NCI-H748 treated with DMSO at 0.1 percent for 48 hours (cell line): ENCODE results near the gene KMO.

Experiments
- DNase-seq: peaks from one replicate; lab custom pipeline; 2025; lab: John Stamatoyannopoulos, UW

Gene KMO

DNA sequence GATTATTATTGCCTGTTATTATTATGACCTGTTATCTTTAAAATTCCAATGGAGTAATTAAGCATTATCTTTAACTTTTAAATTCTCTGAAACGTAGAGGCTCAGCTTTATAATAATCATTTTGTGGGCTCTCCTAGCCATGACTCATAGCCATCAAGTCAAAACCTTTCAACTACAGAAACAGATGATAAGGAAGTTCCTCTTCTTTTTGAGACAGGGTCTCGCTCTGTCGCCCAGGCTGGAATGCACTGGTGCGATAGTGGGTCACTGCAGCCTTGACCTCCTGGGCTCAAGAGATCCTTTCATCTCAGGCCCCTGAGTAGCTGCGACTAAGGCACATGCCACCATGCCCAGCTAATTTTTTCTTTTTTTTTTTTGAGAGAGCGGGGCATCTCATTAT is 64.5 kb downstream of the KMO start:
- DNase-seq, result no peak

DNA sequence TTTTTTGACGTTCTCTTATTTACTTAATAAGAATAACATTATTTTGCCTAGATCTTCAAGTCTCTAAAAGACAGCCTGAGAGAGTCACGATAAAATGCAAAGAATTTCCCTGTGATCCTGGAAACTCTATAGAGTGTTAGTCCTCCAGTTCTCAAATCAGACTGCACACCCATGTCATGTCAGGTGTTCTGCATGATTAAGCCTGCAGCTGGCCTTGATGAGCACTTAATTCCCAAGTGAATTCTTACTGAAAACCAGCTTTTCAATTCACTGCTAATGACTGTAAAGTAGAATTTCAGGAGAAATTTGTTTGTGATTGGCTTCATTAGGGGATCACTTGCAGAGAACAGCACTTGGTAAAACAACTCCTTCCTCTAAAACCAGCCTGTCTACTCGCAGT is 66.1 kb downstream of the KMO start:
- no peak for DNase-seq

DNA sequence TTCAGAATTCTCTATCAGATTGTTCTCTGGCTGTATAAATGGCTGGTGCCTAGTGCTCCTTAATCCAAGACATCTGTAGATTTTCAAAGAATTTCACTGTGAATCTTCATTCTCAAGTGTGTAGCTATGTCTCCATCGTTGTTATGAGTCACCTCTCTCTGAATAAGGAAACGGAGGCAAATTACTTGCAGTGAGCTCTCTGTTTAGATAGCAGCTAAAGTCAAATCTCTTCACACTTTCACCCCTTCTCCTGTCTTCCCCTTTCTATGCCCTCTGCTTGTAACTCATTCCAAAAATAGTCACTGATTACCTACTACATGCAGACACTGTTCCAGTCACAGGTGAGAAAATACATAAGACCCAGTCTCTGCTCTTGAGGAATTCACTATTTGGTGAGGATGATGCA is 68.3 kb downstream of the KMO start:
- DNase-seq, result no peak

DNA sequence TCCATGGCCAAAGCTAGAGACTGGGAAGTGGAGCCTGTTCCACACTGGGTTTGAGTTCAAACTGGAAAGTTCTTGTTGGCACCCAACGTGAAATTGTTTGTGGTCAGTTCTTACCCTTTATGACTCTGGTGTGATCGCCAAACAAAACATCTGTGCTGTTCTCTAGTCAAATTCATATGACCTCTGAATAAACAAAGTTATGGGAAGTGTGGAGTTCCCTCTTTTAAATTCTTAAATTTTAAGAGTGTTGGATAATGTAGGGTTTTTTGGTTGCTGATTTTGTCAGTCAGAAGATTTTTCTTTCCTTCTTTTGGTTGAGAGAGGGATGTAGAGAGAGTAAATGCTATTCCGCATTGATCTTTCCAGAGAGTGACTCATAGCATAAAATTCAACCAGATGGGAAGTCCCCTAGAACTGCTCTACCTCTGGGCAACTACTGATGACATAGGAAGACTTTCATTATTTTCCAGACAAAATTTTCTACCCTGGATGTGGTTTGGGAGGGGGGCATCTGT is 71.6 kb downstream of the KMO start:
- DNase-seq, result no peak

DNA sequence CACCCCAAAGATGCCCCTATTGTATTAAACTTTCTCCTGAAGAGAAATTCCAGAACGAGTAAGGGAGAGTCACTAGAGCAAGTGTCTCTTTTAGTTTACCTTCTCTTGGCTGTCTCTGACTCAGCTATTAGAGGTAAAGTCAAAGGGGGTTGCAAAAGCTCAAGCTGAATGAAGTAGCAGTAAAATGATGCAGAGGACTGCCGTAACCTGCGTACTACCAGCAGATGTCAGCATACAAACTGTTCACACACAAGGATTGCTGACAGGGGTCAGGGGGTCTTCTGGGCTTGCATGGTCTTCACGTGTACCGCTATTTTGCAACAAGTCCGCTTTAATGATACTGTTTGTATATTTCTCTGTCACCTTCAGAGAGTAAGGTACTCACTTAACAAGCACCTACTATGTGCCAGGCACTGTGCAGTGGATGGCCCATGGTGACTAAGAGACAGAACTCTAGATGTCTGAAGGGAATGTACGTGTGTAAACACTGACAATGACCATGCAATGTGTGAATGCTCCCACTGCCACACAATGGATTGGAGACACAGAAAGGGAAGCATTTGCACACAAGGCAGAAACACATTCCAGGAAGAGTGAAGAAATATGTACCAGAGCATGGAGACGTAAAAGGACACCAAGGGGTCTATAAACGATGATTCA is 73.1 kb downstream of the KMO start:
- no peak for DNase-seq

DNA sequence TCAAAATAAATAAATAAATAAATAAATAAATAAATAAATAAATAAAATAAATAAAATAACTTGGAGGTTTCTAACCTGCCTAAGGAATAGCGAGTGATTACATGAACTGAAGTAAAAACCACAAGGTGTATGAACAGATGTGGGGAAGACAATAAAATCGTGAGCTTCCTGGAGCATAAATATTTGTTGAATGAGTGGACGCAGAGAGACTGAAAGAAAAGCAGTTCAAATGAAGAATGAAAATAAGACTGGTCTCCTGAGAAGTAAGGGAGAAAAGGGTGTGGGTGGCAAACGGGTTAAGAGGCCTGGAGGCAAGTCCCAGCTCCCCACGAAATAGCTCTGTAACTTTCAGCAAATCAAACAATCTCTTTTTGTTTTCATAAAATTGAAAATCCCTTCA is 74.4 kb downstream of the KMO start:
- DNase-seq, result no peak

DNA sequence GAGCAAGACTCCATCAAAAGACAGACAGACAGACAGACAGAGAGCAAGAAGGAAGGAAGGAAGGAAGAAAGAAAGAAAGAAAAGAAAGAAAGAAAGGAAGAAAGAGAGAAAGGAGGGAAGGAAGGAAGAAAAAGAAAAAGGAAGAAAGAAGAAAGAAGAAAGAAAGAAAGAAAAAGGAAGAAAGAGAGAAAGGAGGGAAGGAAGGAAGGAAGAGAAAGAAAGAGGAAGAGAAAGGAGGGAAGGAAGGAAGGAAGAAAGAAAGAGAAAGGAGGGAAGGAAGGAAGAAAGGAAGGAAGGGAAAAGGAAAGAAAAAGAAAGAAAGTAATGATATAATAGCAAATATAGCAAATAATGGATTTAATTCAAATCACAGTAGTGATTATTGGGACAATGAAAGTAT is 75.3 kb downstream of the KMO start:
- DNase-seq, result no peak

DNA sequence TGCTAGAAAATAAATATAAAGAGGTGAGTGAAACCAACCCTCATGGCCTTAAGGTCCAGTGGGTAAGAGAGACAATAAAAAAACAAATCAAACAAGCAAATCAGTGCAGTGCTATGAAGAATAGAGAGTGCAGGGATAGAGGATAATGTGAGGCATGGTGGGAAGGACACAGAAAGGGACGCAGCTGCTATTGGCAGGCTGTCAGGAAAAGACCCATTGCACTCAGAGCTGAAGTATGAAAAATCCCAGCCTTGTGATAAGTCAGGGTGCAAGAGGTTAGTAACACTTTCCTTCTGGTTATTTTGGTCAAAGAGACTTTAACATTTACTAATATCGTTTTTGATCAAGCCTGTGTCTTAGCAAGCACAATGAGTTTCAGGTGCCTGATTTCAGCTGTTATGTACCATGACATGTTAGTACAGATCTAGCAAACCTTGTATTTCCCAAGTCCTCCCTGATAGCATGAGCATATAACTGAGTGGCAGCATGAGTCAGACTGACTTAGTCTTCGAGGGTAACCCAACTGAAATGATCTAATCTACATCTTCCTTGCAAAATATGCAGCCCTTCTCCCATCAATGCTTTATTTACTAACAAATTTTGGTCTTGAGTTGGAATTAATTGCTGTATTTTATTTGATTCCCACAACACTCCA is 76.3 kb downstream of the KMO start:
- DNase-seq, result no peak

DNA sequence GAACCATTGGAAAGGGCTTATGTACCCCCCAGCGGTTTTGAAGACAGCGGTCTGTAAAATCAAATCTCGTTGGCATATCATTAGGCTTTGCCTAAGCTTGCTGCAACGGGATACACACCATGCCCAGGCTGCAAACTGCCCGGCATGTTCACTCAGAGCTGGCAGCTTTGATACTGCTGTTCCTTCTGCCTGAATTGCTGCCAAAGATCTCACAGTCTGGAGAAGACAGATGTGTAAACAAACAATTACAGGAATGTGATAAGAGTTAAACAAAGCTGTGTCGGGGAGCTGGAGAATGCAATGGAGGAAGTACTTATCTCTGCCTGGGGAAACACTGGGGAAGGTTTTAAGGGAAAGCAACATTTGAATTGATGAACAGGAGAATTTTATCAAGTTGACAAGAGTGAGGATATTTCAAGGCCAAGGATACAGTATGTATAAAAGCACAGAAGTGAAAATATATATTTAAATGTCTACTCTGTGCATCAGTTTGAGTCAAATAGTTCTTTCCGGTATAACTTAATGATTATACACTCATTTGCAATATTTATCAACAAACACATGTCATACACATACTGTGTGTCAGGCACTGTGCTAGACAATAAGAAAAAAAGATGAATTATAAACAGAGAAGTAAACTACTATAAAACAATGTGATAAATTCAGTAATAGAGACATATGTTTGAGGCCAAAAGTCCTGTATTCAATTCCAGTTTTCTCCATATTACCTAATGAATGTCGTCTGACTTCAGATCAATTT is 78.1 kb downstream of the KMO start:
- no peak for DNase-seq

DNA sequence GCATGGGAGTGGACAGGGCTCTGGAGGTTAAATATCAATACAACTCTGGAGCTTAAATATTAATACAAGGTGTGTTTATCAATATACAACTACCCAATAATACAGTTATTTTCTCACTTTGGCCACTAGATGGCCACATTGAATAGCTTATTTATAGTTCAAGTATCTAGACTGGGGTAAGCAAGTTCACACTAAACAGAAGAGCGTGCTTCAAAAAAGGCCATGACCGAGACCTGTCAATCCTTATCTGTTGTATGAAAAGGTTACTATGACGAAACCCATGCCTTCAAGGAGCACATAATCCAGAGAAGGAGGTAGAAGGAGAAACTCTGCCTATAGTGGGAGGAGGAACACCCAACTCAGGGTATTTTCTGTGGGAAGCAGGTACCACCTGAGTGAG is 78.9 kb downstream of the KMO start:
- DNase-seq, result peak; percentile 23

DNA sequence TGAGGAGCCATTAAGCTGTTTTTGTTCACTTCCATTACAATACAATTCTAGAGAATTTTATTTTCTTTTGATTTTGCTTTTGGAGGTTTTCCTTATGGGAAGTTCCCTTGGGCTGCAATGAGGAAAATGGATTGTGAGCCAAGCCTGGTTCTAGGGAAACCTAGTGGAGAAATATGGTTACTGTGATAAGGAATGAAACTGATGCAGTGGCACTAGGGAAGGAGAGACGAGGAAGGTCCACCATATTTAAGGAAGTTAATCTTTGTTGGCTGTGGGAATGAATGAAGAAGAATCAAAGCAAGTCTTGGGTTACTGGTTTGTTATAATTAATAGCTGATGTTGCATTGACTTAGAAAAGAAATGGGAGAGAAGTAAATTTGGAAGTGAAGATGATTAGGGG is 79.6 kb downstream of the KMO start:
- DNase-seq, result no peak

DNA sequence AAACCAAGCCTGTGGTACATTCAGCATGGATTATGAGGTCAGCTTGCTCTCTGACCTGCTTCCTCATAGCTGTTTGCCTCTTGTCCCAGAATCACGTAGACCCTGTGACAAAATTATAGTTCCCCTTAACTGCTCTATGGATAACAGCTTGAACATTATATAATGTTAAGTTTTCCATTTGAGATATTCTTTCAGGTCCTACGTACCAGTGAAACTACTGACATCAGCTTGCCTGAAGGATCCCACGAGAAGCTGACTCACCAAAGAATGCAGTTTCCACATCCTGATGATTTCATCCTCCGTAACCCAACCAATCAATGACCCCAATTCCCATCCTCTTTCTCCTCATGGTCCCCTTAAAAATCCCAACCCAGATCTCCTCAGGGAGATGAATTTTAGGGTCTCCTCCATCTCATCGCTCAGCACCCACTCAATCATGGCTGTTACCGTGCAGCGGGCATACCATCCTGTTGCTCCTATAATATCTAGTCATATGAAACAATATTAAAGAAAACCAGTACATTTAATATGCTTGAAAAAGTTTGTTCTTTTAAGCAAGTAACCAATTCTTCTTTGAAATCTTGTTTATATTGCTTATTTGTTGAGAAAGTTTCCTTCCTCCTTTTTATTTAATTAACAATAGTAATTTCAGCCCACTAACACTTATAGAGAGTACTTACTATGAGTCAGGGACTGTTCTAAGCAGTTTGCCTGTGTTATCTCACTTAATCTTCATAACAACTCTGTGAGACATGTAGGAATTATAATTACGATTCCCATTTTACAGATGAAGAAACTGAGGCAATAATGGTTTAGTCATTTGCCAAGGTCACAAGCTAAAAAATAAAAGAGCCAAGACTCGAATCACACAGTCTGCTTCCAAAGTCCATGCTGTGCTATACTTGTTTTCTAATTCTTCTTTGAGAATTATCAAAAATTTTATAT is 80.6 kb downstream of the KMO start:
- DNase-seq, result no peak

DNA sequence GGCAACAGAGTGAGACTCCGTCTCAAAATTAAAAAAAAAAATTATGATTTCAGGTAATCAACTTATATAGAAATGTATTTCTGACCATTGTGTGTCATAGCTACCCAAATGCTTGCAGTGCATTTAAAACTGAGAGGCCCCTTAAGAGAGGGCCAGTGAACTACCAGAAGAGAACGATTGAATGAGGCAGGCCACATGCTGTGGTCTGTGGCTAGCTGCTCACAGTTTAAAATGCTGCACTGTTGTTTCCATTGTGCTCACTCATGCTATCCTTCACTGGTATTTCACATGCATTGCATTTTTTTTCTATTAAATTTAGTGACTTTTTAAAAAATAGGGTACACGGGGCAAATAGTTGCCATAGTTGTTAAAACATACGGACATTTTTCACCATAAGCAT is 82.0 kb downstream of the KMO start:
- no peak for DNase-seq

DNA sequence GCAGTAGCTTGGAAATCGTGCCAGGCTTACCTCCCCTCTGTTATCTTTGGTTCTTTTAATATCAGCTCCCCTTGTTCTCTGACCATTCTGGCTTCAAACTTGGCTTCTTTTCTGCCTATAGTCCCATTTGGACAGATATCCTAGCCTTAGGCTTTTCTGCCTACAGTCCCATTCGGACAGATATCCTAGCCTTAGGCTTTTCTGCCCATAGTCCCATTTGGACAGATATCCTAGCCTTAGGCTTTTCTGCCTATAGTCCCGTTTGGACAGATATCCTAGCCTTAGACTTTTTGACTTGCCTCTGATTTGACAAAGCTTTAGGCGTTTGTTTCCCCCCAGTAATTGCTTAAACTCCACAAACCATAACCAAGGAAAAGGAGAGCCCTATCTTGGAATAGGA is 82.4 kb downstream of the KMO start:
- DNase-seq, result no peak

DNA sequence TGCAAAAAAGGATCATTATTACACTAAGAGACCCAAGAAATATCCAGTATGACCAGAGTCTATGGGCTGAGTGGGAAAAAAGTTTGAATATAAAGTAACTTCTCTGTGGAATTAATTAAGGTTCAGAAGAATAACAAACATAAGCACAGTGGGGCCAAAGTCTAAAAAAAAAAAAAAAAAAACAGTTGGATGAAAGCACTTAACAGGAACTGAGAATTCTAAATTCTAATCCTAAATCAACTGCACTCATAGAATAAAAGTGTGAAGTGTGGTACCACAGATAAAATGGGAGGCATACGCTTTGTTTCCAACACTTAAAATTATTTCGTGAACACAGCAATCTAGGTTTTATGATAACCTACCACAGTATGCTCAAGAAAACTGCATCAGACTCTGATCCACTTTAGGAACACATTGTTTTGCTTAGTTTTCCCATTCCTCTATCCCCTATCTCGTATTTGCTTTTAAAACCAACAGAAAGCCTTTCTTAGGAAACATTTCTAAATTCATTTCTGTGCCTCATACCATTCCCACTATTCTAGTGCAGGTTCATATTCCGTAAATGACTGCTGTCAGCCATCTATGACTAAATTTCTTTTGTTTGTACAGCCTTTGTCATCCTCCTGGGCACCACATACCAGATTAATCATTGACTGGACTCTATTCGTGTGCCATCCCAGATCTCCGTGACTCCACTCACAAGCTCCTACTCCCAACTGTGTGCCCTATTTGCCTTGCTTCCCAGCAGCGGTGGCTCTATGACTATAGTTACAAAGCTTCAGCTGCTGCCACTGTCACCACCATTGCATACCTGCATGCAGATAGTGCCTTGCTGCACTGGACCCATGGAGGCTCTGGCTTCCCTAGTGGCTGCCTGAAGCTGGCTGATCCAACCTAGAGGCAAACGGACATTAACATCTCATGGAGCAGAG is 83.1 kb downstream of the KMO start:
- DNase-seq, result no peak

DNA sequence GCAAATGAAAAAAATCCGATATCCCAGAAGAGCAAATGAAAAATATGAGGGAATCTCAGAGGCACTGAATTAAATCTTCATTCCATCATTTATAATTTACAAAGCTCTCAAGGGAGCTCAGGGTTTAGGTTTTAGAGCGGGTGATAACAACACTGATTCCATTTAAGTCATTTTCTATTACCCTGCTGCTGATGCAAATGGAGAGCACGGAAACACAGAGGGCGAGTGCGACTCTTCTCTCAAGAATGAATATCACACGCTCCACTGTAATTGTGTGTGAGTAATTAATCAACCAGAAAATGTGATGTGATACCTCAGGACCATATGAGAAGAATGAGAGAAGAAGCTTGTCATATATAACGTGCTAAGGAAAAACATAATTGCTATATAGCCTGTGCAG is 85.2 kb downstream of the KMO start:
- no peak for DNase-seq

DNA sequence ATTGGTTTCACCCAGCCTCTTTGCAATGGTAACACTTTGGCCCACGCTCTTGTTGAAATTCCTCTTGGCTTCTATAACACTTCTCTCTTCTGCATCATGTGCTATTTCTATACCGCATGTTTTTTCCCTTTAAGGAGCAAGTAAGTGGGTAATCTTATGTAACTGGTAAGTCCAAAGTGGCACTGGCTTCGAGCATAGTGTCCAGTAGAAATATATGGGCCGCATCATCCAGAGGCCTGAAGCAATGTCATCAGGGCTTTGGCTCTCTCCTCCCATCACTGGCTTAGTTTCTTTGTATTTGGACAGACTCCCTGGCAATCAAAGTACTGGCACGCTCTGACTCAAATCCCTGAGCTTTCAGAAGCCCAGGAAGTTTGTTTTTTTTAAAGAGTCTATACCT is 90.5 kb downstream of the KMO start:
- no peak for DNase-seq

DNA sequence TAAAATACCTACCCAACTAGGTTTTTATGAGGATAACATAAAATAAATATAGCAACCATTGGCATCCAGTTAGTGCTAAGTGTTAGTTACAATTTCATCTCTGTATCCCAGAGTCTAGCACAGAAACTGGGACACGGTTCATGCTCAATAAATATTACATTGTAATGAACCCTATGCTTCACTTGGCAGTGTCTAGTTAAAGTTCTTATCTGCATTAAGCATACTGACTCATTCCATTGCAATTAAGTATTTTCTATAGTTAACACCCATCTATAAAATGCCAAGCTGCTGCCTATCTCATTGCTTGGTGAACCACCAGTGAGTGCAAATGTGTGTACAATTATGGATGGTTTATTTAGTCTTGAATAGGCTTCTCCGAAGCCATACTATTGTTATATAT is 92.8 kb downstream of the KMO start:
- DNase-seq, result no peak

DNA sequence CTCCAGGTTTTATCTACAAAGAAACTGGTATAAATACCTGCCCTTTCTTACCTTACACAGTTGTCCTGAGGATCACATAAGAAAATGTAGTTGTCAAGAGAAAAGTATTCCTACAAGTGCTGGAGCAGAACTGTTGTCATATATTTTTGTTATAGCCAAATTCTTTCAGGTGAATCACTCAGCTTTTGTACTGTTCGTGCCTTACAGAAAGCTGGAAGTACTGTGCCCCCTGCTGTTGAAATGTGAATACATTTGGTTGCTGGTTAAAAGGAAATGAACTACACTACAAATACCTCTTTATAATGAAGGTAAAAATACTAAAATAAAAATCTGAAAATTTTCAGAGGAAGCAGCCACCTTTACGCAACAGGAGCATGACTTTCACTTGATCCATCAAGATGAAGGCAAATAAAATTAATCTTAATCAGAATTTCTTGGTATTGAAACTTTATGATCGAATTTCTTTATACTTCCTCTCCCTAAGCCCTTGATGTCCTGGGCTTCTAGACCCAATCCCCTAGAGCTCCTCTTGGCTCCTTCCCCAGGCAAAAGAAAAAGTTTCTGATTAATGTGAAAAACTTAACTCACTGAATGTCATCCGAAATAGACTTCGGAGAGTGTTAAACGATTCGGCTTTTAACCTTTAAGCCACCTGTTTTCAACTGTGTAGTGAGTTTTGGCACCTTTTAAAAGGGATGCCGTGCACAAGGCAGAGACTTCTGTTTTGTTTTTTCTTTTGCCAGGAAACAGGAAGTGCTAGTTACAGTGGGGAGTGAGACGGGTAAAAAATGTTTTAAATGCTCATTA is 95.5 kb downstream of the KMO start:
- DNase-seq, result no peak

DNA sequence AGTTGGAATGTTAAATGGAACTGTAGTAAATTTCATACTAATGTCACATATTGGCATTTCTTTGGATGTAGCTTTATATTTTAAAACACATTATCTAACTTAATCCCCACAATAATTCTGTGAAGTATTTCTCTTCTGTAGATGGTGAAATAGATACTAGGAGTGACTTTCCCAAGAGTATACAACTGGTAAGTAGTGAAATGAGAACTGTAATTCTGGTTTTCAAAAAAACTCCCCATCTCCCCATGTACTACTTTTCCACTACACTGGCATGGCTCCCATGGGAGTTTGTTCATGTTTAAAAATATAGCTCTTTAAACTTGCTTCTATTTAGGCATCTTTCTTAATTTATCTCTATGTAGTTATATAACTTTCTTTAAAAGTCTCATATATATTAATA is 97.8 kb downstream of the KMO start:
- no peak for DNase-seq
